ENCODE measurements around the gene NR2F1-AS1.

GRCh38 chr5:93593476-93594131 lies 12.6 kb upstream of the NR2F1-AS1 start:
- no peak for TF ChIP-seq EZH2 (IDR thresholded peaks at IDR 0.05; ENCODE audit: insufficient read depth, poor library complexity, severe bottlenecking)
- no peak for TF ChIP-seq EZH2phosphoT487 (IDR thresholded peaks at IDR 0.05; ENCODE audit: insufficient read depth, low read depth)
